Transverse colon (tissue), 4 donors: ENCODE data around the gene PLCD1. TPM values are rescaled to one million over a fixed set of nuclear protein-coding genes. Genes with fewer than 3 reads are reported as not detected.

Experiments
- DNase-seq: peaks from one replicate; pipeline ENCODE4 v3.0.0-alpha.2; 2019
- H3K27ac ChIP-seq, 4 donors: fragments of 200-600 bp; sonication (generic); 2 replicates each; pipeline ENCODE4 v1.5.1; 2016 to 2018; ENCODE audit warnings: inconsistent platforms in 4 of 4
- H3K27me3 ChIP-seq: fragments of 200-600 bp; sonication (generic); 2 replicates; pipeline ENCODE4 v1.5.1; 2017; ENCODE audit warnings: inconsistent platforms
- H3K36me3 ChIP-seq, 4 donors: fragments of 200-600 bp; sonication (generic); 2 replicates each; pipeline ENCODE4 v1.5.1; 2017 to 2019; ENCODE audit warnings: inconsistent platforms in 4 of 4
- H3K4me1 ChIP-seq, 4 donors: fragments of 200-600 bp; sonication (generic); 2 replicates each; pipeline ENCODE4 v1.5.1; 2017 to 2020; ENCODE audit warnings: inconsistent platforms in 4 of 4
- H3K4me3 ChIP-seq, 4 donors: fragments of 200-600 bp; sonication (generic); 1 replicate in 1 of 4; 2 replicates in 3 of 4; pipeline versions ENCODE4 v1.5.1 to v1.6.1; 2017 to 2019; ENCODE audit warnings: inconsistent platforms in 4 of 4
- H3K9me3 ChIP-seq, 2 donors: fragments of 200-600 bp; sonication (generic); 2 replicates each; pipeline ENCODE4 v1.5.1; 2017 to 2019; ENCODE audit warnings: inconsistent platforms in 2 of 2
- CTCF ChIP-seq, 5 experiments: fragments of 200-600 bp in 3 of 5; fragments of 450-650 bp in 2 of 5; sonication (generic) in 3 of 5; IDR thresholded peaks; 1 replicate in 2 of 5; 2 replicates in 3 of 5; pipeline ENCODE4 v1.5.1; 2016 to 2017; ENCODE audit warnings: antibody characterized with exemption in 5 of 5, inconsistent platforms in 3 of 5, mild to moderate bottlenecking in 2 of 5, moderate library complexity in 1 of 5
- EP300 ChIP-seq: sonication (generic); formaldehyde crosslinking; IDR thresholded peaks from one replicate; pipeline ENCODE4 v1.6.1; 2017; ENCODE audit warnings: antibody characterized with exemption, low read depth
- POLR2A ChIP-seq: fragments of 450-650 bp; IDR thresholded peaks from one replicate; pipeline ENCODE4 v1.6.1; 2016; ENCODE audit warnings: antibody characterized with exemption, mild to moderate bottlenecking, moderate library complexity
- POLR2AphosphoS5 ChIP-seq, 3 donors: sonication (generic); formaldehyde crosslinking; IDR thresholded peaks; one replicate each; pipeline ENCODE4 v1.6.1; 2016; ENCODE audit warnings: antibody characterized with exemption in 3 of 3
- WGBS, 2 donors: methylation state at CpG; one replicate each; pipeline ENCODE4 v1.1.5; 2018; ENCODE audit warnings: low coverage in 1 of 2; 5-methylcytosine and 5-hydroxymethylcytosine counted together
- in situ Hi-C, 4 donors: fragments of 200-750 bp; cut with MboI; loops; one replicate each; pipeline versions ENCODE4 v1.15.0 to v1.15.1; 2017; ENCODE audit warnings: low sequenced_read_pairs in 3 of 4, low pct_ligation_motif_present in 1 of 4, low pct_unique_long_range_greater_than_20kb in 1 of 4
- intact Hi-C: fragments of 100-400 bp; cut with DNase I; formaldehyde crosslinking; loops from one replicate; pipeline ENCODE4 v1.15.1; 2023; ENCODE audit warnings: low total_unique reads
- total RNA-seq, 4 donors: library from RNA; depleted of rRNA; stranded (reverse); fragments of >200 nt; gene quantifications; one replicate each; pipeline ENCODE4 v1.1.0, GENCODE V29; 2016

Gene PLCD1
- total RNA-seq, 4 donors from 2014 or later, result 21.1 to 126 (median 91.4) TPM

DNA sequence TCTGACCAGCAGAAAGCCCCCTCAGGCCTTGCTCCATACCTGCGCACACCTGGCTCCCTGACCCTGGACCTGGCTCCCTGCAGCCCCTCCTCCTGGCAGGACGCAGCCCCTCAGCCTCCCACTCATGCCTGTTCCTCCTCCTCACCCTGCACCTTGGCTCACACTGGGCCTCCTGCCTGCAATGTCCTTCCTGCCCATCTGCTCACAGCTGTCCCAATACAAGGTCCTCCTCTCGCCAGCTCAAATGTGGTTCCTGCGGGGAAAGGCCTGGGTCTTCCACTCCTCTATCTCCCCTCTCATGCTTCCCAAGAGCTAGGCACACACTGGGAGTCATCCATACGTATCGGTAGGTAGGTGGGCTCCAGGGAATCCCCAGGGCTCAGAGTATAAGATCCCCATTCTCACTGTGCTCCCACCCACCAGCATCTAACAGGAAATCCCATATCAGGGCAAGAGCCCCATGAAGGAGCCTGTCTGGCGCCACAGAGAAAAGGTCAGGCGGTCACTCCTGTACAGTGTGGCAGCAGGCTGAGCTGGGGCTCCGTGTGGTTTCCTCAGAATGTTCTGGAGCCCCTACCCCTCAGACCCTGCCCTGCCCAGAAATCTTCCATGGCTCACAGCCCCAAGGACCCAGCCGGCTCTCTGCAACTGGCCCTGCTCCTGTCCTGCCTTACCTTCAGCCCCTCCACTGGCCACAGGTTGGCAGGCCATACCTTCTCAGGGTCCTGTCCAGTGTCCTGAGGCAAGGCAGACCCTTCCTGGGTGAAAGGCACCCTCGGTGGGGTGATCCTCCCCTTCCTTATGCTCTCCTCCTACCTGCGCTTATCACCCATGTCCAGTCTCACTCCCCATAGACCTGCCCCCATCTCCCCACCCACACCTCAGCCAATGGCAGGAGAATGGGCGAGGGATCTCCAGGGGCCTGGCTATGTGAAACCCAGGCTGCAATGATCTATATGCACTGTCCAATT, 10.9 kb downstream of the PLCD1 start:
- DNase-seq, result peak; percentile 7
- intact Hi-C loops, result no loop called here
- 88 to 93% methylated on average over 2 to 11 of the region's 13 CpGs for WGBS, 2 donors

GRCh38 chr3:38017445-38018295, 11.8 kb downstream of the PLCD1 start:
- H3K27me3 ChIP-seq, result no peaks in the 10 kb centered on the region
- TF ChIP-seq EP300, result no peak
- in situ Hi-C loops (no loop called here), intact Hi-C loops (no loop called here)
- WGBS, 2 donors, result 69% methylated on average over 9 of the region's 9 CpGs; no CpG with 5 or more reads in 1 of the 2 donors
- H3K9me3 ChIP-seq, result no peaks in the 10 kb centered on the region
- H3K36me3 ChIP-seq, result peaks cover 0 to 27% (median 4%) of the 10 kb centered on the region in 4 donors
- H3K27ac ChIP-seq, result no peak overlapping the region
- H3K4me1 ChIP-seq, result peaks cover 0 to 44% (median 19%) of the 10 kb centered on the region in 4 donors
- no peak overlapping the region for H3K4me3 ChIP-seq
- no peak for DNase-seq

More for the DNA sequence above, 10.9 kb downstream of the PLCD1 start:
- in situ Hi-C loops, result no loop called here
- Histone ChIP-seq H3K27me3 (no peaks in the 10 kb centered on the region), H3K9me3 (no peaks in the 10 kb centered on the region), H3K4me3 (no peak overlapping the region), H3K27ac (no peak overlapping the region), H3K4me1 (peaks cover 2 to 43% (median 17%) of the 10 kb centered on the region in 4 donors), H3K36me3 (peaks cover 0 to 27% (median 4%) of the 10 kb centered on the region in 4 donors)
- TF ChIP-seq CTCF (IDR thresholded peaks at IDR 0.05), result no peak
- no peak for TF ChIP-seq POLR2AphosphoS5 (IDR thresholded peaks at IDR 0.05)
- TF ChIP-seq EP300, result no peak
- no peak for TF ChIP-seq POLR2A

GRCh38 chr3:38016847-38017444, 12.5 kb downstream of the PLCD1 start:
- intact Hi-C loops (no loop called here), in situ Hi-C loops (no loop called here)
- Histone ChIP-seq H3K4me1 (peaks cover 0 to 40% (median 20%) of the 10 kb centered on the region in 4 donors), H3K27me3 (no peaks in the 10 kb centered on the region), H3K27ac (peak overlapping the region in 1 of 4 donors; percentile 81), H3K9me3 (no peaks in the 10 kb centered on the region), H3K36me3 (peaks cover 0 to 27% (median 4%) of the 10 kb centered on the region in 4 donors), H3K4me3 (no peak overlapping the region)
- no peak for TF ChIP-seq CTCF (IDR thresholded peaks at IDR 0.05)
- no peak for TF ChIP-seq POLR2A
- no peak for TF ChIP-seq EP300
- no peak for TF ChIP-seq POLR2AphosphoS5 (IDR thresholded peaks at IDR 0.05)
- no peak for DNase-seq
- 70 to 73% methylated on average over 2 to 6 of the region's 6 CpGs for WGBS, 2 donors

DNA sequence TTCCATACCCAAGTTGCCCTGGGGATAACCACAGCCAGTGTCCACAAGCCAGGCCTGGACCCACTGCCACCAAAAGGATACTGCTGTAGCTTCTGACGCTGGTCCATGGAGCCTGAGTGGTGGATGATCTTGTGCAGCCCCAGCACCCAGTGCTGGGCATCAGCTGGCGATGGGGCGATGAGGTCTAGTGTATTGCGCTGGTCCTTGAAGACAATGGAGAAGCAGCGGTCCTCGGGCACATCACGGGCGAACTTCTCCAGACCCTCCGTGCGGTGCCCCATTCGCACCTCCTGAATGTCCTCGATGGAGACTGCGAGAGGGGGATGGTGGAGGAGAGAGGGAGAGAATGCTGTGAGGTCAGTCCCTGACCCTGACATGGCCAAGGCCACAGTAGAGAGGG, 13.0 kb downstream of the PLCD1 start:
- TF ChIP-seq POLR2A, result no peak
- TF ChIP-seq CTCF (IDR thresholded peaks at IDR 0.05), result no peak
- no peak for TF ChIP-seq EP300
- TF ChIP-seq POLR2AphosphoS5 (IDR thresholded peaks at IDR 0.05), result no peak
- intact Hi-C loops (no loop called here), in situ Hi-C loops (no loop called here)
- DNase-seq, result no peak
- no peak overlapping the region for H3K4me3 ChIP-seq
- H3K36me3 ChIP-seq, result peaks cover 0 to 27% (median 4%) of the 10 kb centered on the region in 4 donors
- peaks cover 0 to 40% (median 20%) of the 10 kb centered on the region in 4 donors for H3K4me1 ChIP-seq
- peak overlapping the region; percentile 77 to 82 (median 80) for H3K27ac ChIP-seq
- no peaks in the 10 kb centered on the region for H3K27me3 ChIP-seq
- 97 to 100% methylated on average over 7 to 13 of the region's 13 CpGs for WGBS, 2 donors
- no peaks in the 10 kb centered on the region for H3K9me3 ChIP-seq
